A549 treated with CORT108297 at 1 μM for 4 hours (cell line): ENCODE data around the gene MPPE1. TPM values are rescaled to one million over a fixed set of nuclear protein-coding genes. Genes with fewer than 3 reads are reported as not detected.

Experiments
- total RNA-seq: library from RNA; stranded (reverse); fragments of 200-300 nt; extraction: Qiagen RNA extraction; gene quantifications from 5 replicates; pipeline ENCODE4 v1.2.3, GENCODE V29; 2022

The MPPE1 gene
- 16.1 to 20.6 TPM (median 18.5 TPM) in 5 replicates for total RNA-seq

GRCh38 chr18:11908182-11909060 lies at the start of gene MPPE1:
MPPE1 (minus strand) TSS chr18:11908317; CDS start chr18:11897264, 11,053 bp downstream.

GRCh38 chr18:11851146-11851805 lies 56.8 kb downstream of the MPPE1 start, which contains the start of gene CHMP1B:
CHMP1B (plus strand) TSS chr18:11851413; CDS start chr18:11851512, 99 bp downstream.

Other genes with a start within 250 kb of the MPPE1 start
- 4.4 to 6.3 TPM (median 5.7 TPM) in 5 replicates for gene GNAL, start 219.1 kb downstream of the MPPE1 start, total RNA-seq
- gene CHMP1B, start 56.9 kb downstream of the MPPE1 start, total RNA-seq, result 42.9 to 51.4 TPM (median 46.4 TPM) in 5 replicates
- 45.3 to 73.1 TPM (median 69.3 TPM) in 5 replicates for gene IMPA2, start 73.2 kb upstream of the MPPE1 start, total RNA-seq
- gene ANKRD62, start 185.5 kb upstream of the MPPE1 start, total RNA-seq, result not detected in 5 replicates